ENCODE measurements around the gene SHPK.

GRCh38 chr17:3647251-3647650 is 11.2 kb upstream of the SHPK start:
- TF ChIP-seq CTCF (IDR thresholded peaks at IDR 0.05; ENCODE audit: low read depth, low read length, missing input control) (no peak), SP1 (IDR thresholded peaks at IDR 0.05) (peak; percentile 76), REST (IDR thresholded peaks at IDR 0.05) (no peak), GABPA (IDR thresholded peaks at IDR 0.05 in 1 of 2, conservative IDR thresholded peaks at IDR 0.05 in 1 of 2) (no peak), EGR1 (IDR thresholded peaks at IDR 0.05; ENCODE audit: low read depth in 2 of 2) (no peak)
